ENCODE results near the gene GNG3.
"Not testable (repeated sequence)": the region's sequence is repeated elsewhere in the genome, so short reads cannot be mapped to it uniquely, and the experiment has no call there.

Gene GNG3

DNA sequence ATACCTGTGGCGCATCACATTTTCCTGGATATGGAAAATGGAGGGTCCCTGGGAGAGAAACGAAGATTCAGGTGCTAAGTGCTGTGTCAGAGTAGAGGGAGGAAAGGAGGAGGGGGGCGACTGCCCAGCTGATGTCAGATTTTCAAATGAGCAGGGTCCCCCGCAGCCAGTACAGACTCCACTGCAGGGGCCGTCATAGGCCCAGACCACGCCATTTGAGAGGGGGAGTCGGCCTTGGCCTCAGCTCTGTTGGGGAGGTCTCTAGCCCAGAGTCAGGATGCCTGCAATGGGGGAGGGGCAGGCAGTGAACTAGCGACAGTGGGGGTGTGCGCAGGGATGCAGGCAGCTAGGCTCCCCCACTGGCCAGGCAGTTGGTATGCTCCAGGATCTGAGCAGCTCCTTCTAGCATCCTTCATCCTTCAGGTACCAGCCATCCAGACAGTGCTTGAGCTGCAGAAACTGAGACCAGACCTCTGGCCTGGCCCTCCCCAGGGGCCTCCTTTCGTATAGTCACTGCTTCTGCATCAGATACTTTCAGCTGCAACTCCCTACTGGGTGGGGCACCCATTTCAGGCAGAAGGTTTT lies at the start of gene GNG3, which contains the start of gene BSCL2:
Gene GNG3, plus strand, starts transcription at position 400 of the 585 bp plus-strand sequence. CDS start 620 bp downstream, outside the sequence.
Gene BSCL2, minus strand, starts transcription at position 148 of the 585 bp plus-strand sequence. CDS start 229 bp downstream, outside the sequence.
- no peak for DNase-seq (ENCODE audit: low read depth in 1 of 2, low spot score in 1 of 2)
- no peak for TF ChIP-seq JUND (IDR thresholded peaks at IDR 0.05; ENCODE audit: low read depth)
- in situ Hi-C loops (cut with HindIII; ENCODE audit: low pct_unique_long_range_greater_than_20kb, low sequenced_read_pairs) = no loop called here

DNA sequence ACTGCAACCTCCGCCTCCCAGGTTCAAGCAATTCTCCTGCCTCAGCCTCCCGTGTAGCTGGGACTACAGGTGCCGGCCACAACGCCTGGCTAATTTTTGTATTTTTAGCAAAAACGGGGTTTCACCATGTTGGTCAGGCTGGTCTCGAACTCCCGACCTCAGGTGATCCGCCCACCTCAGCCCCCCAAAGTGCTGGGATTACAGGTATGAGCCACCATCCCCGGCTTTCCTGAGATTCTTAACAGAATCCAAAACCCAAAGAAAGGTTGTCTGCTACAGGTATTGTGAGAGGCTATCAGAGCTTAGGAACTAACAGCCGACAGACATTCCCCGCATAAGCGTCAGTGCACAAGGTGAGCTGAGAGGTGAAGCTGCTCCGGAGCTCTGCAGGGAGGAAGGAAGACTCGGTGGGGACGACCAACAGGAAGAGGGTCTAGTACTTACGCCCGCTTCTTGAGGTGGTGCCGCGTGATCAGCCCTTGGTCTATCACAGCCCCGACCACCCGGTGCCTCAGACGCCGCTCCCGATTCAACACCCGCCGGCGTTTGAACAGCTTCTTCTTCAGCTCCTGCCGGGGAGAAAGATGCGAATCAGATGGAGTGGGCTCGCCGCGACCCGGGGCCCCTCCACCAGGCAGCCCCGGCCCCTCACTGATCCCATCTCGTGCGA lies 42.9 kb upstream of the GNG3 start:
- in situ Hi-C loops (cut with HindIII; ENCODE audit: low pct_unique_long_range_greater_than_20kb, low sequenced_read_pairs) = no loop called here
- peak; percentile 69 to 86 for DNase-seq (ENCODE audit: low read depth in 1 of 2, low spot score in 1 of 2)
- TF ChIP-seq JUND (IDR thresholded peaks at IDR 0.05; ENCODE audit: low read depth) = no peak

DNA sequence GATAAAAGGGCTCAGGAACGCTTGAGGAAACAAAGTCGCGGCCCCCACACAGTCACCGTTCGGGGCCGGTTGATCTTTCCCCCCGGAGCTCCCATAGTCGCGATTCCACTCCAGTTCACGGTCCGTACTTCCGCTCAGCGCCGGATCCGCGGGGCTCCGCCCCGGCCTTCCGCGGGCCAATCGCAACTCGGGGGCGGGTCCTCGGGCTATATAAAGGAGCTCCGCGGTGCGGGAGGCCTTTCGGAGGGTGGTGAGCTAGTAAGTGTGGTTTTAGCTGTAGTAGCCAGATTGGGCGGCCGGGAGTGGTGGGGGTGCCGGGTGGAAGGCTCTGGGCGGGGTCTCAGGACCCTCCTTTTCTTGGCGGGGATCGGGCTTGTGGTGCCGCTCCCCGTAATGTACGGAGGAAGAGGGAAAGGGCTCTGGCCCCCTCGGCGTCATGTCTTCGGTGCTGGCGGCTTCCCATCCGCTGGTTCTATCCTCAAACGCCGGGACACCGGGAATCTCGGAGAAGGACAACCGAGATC lies 42.3 kb upstream of the GNG3 start, which contains the start of the genes C11orf98 and CSKMT:
Gene C11orf98, minus strand, starts transcription at position 136 of the 524 bp plus-strand sequence. Its CDS starts 41 bp downstream, at position 95.
Gene CSKMT, plus strand, starts transcription at position 238 of the 524 bp plus-strand sequence. CDS start 568 bp downstream, outside the sequence.
- in situ Hi-C loops (cut with HindIII; ENCODE audit: low pct_unique_long_range_greater_than_20kb, low sequenced_read_pairs) = no loop called here
- TF ChIP-seq JUND (IDR thresholded peaks at IDR 0.05; ENCODE audit: low read depth) = peak; percentile 66; the same call in 1 of the 2 replicates

DNA sequence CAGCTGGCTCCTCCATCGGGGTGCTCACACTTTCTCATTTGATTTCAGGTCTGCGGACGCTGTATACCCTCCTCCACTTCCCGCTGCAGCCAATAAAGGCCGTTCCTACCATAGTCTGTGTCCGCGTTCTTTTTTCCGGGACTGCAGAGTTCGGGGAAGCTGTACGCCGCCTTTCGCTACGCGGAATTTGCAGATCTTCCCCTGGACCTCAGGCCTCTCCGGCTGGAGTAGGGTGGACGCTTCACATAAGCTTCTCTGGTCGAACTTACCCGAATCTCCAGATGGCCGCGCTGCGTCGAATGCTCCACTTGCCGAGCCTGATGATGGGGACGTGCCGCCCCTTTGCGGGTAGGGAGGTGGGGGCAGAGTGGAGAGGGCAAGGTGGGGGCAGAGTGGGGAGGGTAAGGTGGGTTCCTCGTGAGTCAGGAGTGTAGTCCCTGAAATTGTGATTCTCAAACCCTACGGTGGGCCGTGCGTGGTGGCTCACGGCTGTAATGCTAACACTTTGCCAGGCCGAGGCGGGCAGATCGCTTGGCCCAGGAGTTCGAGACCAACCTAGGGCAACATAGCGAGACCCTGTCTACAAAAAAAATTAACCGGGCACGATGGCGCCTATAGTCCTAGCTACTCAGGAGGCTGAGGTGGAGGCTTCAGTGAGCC lies 41.7 kb upstream of the GNG3 start:
- in situ Hi-C loops (cut with HindIII; ENCODE audit: low pct_unique_long_range_greater_than_20kb, low sequenced_read_pairs) = no loop called here
- TF ChIP-seq JUND (IDR thresholded peaks at IDR 0.05; ENCODE audit: low read depth) = no peak
- DNase-seq (ENCODE audit: low read depth in 1 of 2, low spot score in 1 of 2) = peak; percentile 44 to 71

More for the DNA sequence above, 42.3 kb upstream of the GNG3 start, which contains the start of the genes C11orf98 and CSKMT:
- peak; percentile 93 to 97 for DNase-seq (ENCODE audit: low read depth in 1 of 2, low spot score in 1 of 2)

DNA sequence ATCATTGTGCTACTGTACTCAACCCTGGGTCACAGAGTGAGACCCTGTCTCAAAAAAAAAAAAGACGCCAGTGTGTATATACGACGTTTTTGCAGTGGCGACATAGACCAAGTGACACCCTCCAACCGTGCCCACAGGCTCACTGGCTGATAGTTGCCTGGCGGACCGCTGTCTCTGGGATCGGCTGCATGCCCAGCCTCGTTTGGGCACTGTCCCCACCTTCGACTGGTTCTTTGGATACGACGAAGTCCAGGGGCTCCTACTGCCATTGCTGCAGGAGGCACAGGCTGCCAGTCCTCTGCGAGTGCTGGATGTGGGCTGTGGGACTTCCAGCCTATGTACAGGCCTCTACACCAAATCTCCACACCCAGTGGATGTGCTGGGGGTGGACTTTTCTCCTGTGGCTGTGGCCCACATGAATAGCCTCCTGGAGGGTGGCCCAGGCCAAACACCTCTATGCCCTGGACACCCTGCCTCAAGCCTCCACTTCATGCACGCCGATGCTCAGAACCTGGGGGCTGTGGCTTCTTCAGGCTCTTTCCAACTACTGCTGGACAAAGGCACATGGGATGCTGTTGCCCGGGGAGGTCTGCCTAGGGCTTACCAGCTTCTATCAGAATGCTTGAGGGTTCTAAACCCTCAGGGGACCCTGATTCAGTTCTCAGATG lies 41.1 kb upstream of the GNG3 start:
- peak in 1 of 2 experiments; percentile 33 for DNase-seq (ENCODE audit: low read depth in 1 of 2, low spot score in 1 of 2)
- TF ChIP-seq JUND (IDR thresholded peaks at IDR 0.05; ENCODE audit: low read depth) = no peak
- in situ Hi-C loops (cut with HindIII; ENCODE audit: low pct_unique_long_range_greater_than_20kb, low sequenced_read_pairs) = no loop called here

DNA sequence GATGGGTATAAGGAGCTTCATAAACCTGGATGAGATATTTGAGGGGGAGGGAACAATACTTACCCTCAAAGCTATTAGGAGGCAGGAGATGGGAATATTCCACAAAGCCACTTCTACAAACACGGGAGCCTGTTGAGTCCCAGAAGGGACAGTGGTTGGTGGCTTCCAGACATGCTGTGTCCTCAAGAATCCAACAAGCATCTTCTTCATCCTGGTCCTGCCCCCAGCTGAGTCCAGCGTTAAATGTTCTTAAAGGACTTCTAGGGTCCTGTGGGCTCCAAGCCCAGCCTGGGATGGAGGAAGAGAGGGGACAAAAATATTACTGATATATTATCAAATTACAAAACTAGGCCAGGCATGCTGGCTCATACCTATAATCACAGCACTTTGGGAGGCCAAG lies 40.0 kb upstream of the GNG3 start:
- in situ Hi-C loops (cut with HindIII; ENCODE audit: low pct_unique_long_range_greater_than_20kb, low sequenced_read_pairs) = no loop called here
- peak in 1 of 2 experiments; percentile 19 for DNase-seq (ENCODE audit: low read depth in 1 of 2, low spot score in 1 of 2)
- TF ChIP-seq JUND (IDR thresholded peaks at IDR 0.05; ENCODE audit: low read depth) = no peak

DNA sequence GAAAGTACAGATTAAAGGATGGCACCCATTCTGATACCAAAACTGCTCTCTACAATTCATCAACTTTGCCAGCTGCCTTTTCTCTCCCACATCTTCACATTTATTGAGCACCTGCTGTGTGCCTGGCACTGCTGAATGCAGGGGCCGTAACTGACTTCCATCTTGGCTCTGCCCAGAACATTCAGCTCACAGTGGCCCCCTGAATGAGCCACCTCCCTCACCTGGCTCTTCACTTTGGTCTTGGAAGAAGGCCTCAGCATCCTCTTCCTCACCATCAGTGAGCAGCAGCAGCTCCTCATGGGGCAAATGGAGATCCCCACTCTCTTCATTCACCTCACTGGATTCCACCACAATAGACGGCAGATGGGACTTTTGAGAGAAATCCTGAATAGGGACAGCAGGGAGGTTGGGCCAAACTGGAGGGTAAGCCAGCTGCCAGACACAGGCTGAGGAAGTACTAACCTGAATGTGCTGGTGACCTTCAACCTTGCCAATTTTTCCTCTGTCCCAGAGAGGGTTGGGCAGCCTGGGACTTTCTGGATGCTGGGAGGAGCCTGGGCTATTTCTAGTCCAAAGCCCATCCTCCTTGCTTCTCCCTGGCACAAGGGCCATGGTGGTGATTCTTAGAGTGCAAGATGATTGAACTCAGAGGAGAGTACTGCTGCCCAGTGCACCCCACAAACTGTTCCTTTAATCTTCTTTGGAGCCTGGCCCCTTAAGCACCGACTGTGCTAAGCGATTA lies 37.9 kb upstream of the GNG3 start:
- DNase-seq (ENCODE audit: low read depth in 1 of 2, low spot score in 1 of 2) = peak in 1 of 2 experiments; percentile 51
- no peak for TF ChIP-seq JUND (IDR thresholded peaks at IDR 0.05; ENCODE audit: low read depth)
- in situ Hi-C loops (cut with HindIII; ENCODE audit: low pct_unique_long_range_greater_than_20kb, low sequenced_read_pairs) = no loop called here

DNA sequence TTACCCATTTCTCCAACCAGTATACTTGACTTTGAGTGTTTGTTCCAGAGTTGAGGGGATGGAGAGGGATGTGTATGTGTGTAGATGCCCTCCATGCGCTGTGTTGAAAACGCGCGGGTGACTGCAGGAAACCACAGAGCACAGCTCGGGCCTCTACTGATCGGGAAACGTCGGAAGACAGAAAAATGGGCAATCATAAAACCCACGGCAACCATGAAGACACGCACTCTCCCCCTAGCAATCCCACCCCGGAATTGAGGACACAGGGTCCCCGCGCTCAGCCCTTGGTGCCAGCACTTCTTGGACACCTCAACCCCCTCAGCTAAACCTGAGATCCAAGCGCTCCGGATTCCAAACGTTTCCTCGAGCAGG lies 36.3 kb upstream of the GNG3 start:
- in situ Hi-C loops (cut with HindIII; ENCODE audit: low pct_unique_long_range_greater_than_20kb, low sequenced_read_pairs) = no loop called here
- no peak for TF ChIP-seq JUND (IDR thresholded peaks at IDR 0.05; ENCODE audit: low read depth)
- no peak for DNase-seq (ENCODE audit: low read depth in 1 of 2, low spot score in 1 of 2)

DNA sequence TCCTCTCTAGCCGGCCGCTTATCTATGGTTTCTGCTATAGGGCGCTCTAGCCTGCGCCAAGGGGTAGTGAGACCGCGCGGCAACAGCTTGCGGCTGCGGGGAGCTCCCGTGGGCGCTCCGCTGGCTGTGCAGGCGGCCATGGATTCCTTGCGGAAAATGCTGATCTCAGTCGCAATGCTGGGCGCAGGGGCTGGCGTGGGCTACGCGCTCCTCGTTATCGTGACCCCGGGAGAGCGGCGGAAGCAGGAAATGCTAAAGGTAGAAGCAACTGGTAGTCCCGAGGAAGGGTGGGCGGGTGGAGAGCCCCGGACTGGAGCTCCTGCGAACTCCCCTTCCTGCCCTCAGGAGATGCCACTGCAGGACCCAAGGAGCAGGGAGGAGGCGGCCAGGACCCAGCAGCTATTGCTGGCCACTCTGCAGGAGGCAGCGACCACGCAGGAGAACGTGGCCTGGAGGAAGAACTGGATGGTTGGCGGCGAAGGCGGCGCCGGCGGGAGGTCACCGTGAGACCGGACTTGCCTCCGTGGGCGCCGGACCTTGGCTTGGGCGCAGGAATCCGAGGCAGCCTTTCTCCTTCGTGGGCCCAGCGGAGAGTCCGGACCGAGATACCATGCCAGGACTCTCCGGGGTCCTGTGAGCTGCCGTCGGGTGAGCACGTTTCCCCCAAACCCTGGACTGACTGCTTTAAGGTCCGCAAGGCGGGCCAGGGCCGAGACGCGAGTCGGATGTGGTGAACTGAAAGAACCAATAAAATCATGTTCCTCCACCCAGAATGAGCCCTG lies 35.7 kb upstream of the GNG3 start, which contains the start of the genes LBHD1 and UQCC3:
Gene LBHD1, minus strand, starts transcription at position 660 of the 782 bp plus-strand sequence. CDS start 2,236 bp downstream, outside the sequence.
Gene UQCC3, plus strand, starts transcription at position 66 of the 782 bp plus-strand sequence. Its CDS starts 73 bp downstream, at position 139.
- in situ Hi-C loops (cut with HindIII; ENCODE audit: low pct_unique_long_range_greater_than_20kb, low sequenced_read_pairs) = no loop called here
- no peak for TF ChIP-seq JUND (IDR thresholded peaks at IDR 0.05; ENCODE audit: low read depth)
- DNase-seq (ENCODE audit: low read depth in 1 of 2, low spot score in 1 of 2) = peak; percentile 81 to 95

DNA sequence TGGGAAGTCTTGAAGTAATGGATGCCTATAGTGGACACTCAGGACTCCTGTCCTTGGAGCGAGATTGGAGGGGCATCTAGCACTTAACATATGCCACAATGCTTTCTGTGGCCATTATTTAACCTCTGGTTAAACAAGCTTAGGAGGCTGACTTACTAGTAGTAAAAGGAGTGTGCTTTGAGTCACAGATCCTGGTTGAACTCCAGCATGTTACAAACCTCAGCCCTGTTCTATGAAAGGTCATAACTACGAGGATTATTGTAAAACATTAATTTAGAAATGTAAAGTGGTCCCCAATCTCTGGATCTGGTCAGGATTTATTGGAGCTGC lies 34.3 kb upstream of the GNG3 start:
- no peak for DNase-seq (ENCODE audit: low read depth in 1 of 2, low spot score in 1 of 2)
- no peak for TF ChIP-seq JUND (IDR thresholded peaks at IDR 0.05; ENCODE audit: low read depth)
- in situ Hi-C loops (cut with HindIII; ENCODE audit: low pct_unique_long_range_greater_than_20kb, low sequenced_read_pairs) = no loop called here

DNA sequence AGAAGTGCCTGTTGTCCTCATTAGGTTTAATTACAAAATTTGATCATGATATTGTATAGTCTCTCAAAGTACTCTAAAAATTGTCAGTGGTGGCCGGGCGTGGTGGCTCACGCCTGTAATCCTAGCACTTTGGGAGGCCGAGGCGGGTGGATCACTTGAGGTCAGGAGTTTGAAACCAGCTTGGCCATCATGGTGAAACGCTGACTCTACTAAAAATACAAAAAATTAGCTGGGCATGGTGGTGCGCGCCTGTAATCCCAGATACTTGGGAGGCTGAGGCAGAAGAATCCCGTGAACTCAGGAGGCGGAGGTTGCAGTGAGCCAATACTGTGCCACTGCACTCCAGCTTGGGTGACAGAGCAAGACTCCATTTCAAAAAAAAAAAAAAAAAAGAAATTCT lies 32.1 kb upstream of the GNG3 start:
- in situ Hi-C loops (cut with HindIII; ENCODE audit: low pct_unique_long_range_greater_than_20kb, low sequenced_read_pairs); DNase-seq (ENCODE audit: low read depth in 1 of 2, low spot score in 1 of 2): not testable (repeated sequence)
